HepG2 (cell line): Measurements from ENCODE around the gene MRPL50. TPM values are rescaled to one million over a fixed set of nuclear protein-coding genes. Genes with fewer than 3 reads are reported as not detected.

Experiments
- CCAR2 ChIP-seq: fragments of 200-400 bp; formaldehyde crosslinking; optimal IDR thresholded peaks from 2 replicates; pipeline ENCODE3; 2018; ENCODE audit warnings: low read depth, mild to moderate bottlenecking, low read length, moderate library complexity
- FOXP4 ChIP-seq: sonication (generic); formaldehyde crosslinking; IDR thresholded peaks from 2 replicates; pipeline ENCODE4 v1.4.0; 2020; ENCODE audit warnings: missing genetic modification reagents
- GTF3A ChIP-seq: sonication (generic); formaldehyde crosslinking; conservative IDR thresholded peaks from 2 replicates; pipeline ENCODE4 v1.4.0; 2020; ENCODE audit warnings: mild to moderate bottlenecking, missing genetic modification reagents
- KLF6 ChIP-seq: IDR thresholded peaks from 2 replicates; pipeline ENCODE4 v1.8.0; 2016; ENCODE audit warnings: missing biosample characterization, missing genetic modification reagents
- MAFF ChIP-seq: IDR thresholded peaks from 2 replicates; pipeline ENCODE4 v1.6.1; 2011; ENCODE audit warnings: low read depth, low read length, improper control_type of control experiment
- MED1 ChIP-seq: sonication (generic); formaldehyde crosslinking; IDR thresholded peaks from 2 replicates; pipeline ENCODE4 v1.4.0; 2020; ENCODE audit warnings: missing genetic modification reagents
- NR3C1 ChIP-seq: sonication (generic); formaldehyde crosslinking; IDR thresholded peaks from 2 replicates; pipeline ENCODE4 v1.4.0; 2020; ENCODE audit warnings: missing genetic modification reagents
- PREB ChIP-seq: sonication (generic); formaldehyde crosslinking; IDR thresholded peaks from 2 replicates; pipeline ENCODE4 v1.4.0; 2020; ENCODE audit warnings: missing genetic modification reagents
- RERE ChIP-seq: IDR thresholded peaks from 2 replicates; pipeline ENCODE4 v1.6.1; 2016; ENCODE audit warnings: low read depth, missing genetic modification reagents, missing compliant biosample characterization
- RFX3 ChIP-seq: IDR thresholded peaks from 2 replicates; pipeline ENCODE4 v1.6.1; 2016; ENCODE audit warnings: missing biosample characterization, missing genetic modification reagents
- SIN3B ChIP-seq: fragments of 150-350 bp; IDR thresholded peaks from 2 replicates; pipeline ENCODE4 v1.6.1; 2014; ENCODE audit warnings: low read length
- SOX13 ChIP-seq, 3 experiments: fragments of 450-650 bp in 1 of 3; sonication (generic) in 1 of 3; formaldehyde crosslinking in 1 of 3; IDR thresholded peaks in 2 of 3; conservative IDR thresholded peaks in 1 of 3; 2 replicates each; pipeline versions ENCODE4 v1.5.0 to v1.6.1; 2016 to 2020; ENCODE audit warnings: antibody characterized with exemption in 1 of 3, mild to moderate bottlenecking in 1 of 3, missing compliant biosample characterization in 1 of 3, missing genetic modification reagents in 1 of 3, moderate library complexity in 1 of 3
- SP4 ChIP-seq: sonication (generic); formaldehyde crosslinking; IDR thresholded peaks from 2 replicates; pipeline ENCODE4 v1.8.1; 2023; ENCODE audit warnings: mild to moderate bottlenecking, missing genetic modification reagents
- THAP8 ChIP-seq: sonication (generic); formaldehyde crosslinking; IDR thresholded peaks from 2 replicates; pipeline ENCODE4 v1.5.1; 2020; ENCODE audit warnings: missing genetic modification reagents, mild to moderate bottlenecking, borderline replicate concordance
- ZFP1 ChIP-seq: IDR thresholded peaks from 2 replicates; pipeline ENCODE4 v1.6.1; 2016
- ZNF205 ChIP-seq: IDR thresholded peaks from 2 replicates; pipeline ENCODE4 v1.6.1; 2018; ENCODE audit warnings: missing biosample characterization, missing genetic modification reagents
- ZNF317 ChIP-seq: sonication (generic); formaldehyde crosslinking; IDR thresholded peaks from 2 replicates; pipeline ENCODE4 v1.5.0; 2020; ENCODE audit warnings: mild to moderate bottlenecking, missing genetic modification reagents
- ZNF572 ChIP-seq: sonication (generic); formaldehyde crosslinking; IDR thresholded peaks from 2 replicates; pipeline ENCODE4 v1.5.1; 2020; ENCODE audit warnings: mild to moderate bottlenecking, missing genetic modification reagents
- ZNF652 ChIP-seq: IDR thresholded peaks from 2 replicates; pipeline ENCODE4 v1.6.1; 2016; ENCODE audit warnings: low read depth, borderline replicate concordance
- ZSCAN5A ChIP-seq: sonication (generic); formaldehyde crosslinking; IDR thresholded peaks from 2 replicates; pipeline ENCODE4 v1.8.0; 2022; ENCODE audit warnings: mild to moderate bottlenecking, missing genetic modification reagents, borderline replicate concordance
- polyA plus RNA-seq, 8 experiments: library from polyadenylated mRNA; depleted of rRNA in 3 of 8; stranded (reverse) in 7 of 8; unstranded in 1 of 8; fragments of >200 nt; fragmentation: Illumina TruSeq in 4 of 8; extraction: Trizol in 4 of 8; gene quantifications; 2 replicates each; pipeline versions ENCODE4 v1.2.1 to v1.2.3, GENCODE V29; 2011 to 2016; ENCODE audit warnings: low read depth in 4 of 8, missing spikeins in 1 of 8, mixed read lengths in 1 of 8; ENCODE audit not compliant: insufficient read depth in 1 of 8
- total RNA-seq, 5 experiments: library from RNA; depleted of rRNA; stranded (reverse); fragments of >200 nt; fragmentation: Illumina TruSeq; extraction: Trizol; gene quantifications; 2 replicates each; pipeline ENCODE4 v1.2.3, GENCODE V29; 2016; ENCODE audit warnings: low read depth in 1 of 5

Gene MRPL50
- total and polyA plus RNA-seq, 2 of the 13 experiments (the other 11 are each of a cell fraction or from before 2014, with no cell fraction given), result 37.1 to 70.0 TPM

GRCh38 chr9:101421653-101422065 lies 23.2 kb upstream of the MRPL50 start (continued):
- no peak for TF ChIP-seq THAP8
- TF ChIP-seq GTF3A (CRISPR knock-in tag), result no peak
- no peak for TF ChIP-seq NR3C1 (CRISPR knock-in tag)
- 0 out of 2 replicates have a peak, but pooled peaks have one; percentile 48 for TF ChIP-seq ZNF317 (CRISPR knock-in tag)
- TF ChIP-seq SIN3B, result no peak
- TF ChIP-seq ZNF572 (CRISPR knock-in tag), result no peak
- TF ChIP-seq RFX3, result no peak
- no peak for TF ChIP-seq PREB
- TF ChIP-seq MAFF, result no peak
- no peak for TF ChIP-seq RERE (CRISPR knock-in tag)
- peak; percentile 81 for TF ChIP-seq FOXP4
- TF ChIP-seq ZNF205 (CRISPR knock-in tag), result peak; percentile 45; the same call in 1 of the 2 replicates
- TF ChIP-seq KLF6 (CRISPR knock-in tag), result no peak
- TF ChIP-seq ZNF652 (CRISPR knock-in tag), result peak; percentile 30; the same call in 1 of the 2 replicates
- TF ChIP-seq MED1 (CRISPR knock-in tag), result peak; percentile 88
- no peak; the same call in 1 of the 2 replicates for TF ChIP-seq ZFP1
- TF ChIP-seq SP4 (CRISPR knock-in tag), result peak; percentile 40; the same call in 1 of the 2 replicates
- no peak for TF ChIP-seq SOX13 (IDR thresholded peaks at IDR 0.05)
- TF ChIP-seq SOX13 (CRISPR knock-in tag; conservative IDR thresholded peaks at IDR 0.05 in 1 of 2, IDR thresholded peaks at IDR 0.05 in 1 of 2), result peak in 1 of 2 experiments; percentile 79; a peak in 2 of 4 replicates
- peak; percentile 60; the same call in 1 of the 2 replicates for TF ChIP-seq ZSCAN5A (CRISPR knock-in tag)
- no peak for TF ChIP-seq CCAR2
